DMS 273 treated with DMSO at 0.1 percent for 48 hours (cell line): ENCODE results near the gene ATRAID.

Experiments
- DNase-seq: peaks from one replicate; lab custom pipeline; 2025; lab: John Stamatoyannopoulos, UW

ATRAID gene

GRCh38 chr2:27220091-27220490 is 8.2 kb downstream of the ATRAID start:
- DNase-seq = no peak

DNA sequence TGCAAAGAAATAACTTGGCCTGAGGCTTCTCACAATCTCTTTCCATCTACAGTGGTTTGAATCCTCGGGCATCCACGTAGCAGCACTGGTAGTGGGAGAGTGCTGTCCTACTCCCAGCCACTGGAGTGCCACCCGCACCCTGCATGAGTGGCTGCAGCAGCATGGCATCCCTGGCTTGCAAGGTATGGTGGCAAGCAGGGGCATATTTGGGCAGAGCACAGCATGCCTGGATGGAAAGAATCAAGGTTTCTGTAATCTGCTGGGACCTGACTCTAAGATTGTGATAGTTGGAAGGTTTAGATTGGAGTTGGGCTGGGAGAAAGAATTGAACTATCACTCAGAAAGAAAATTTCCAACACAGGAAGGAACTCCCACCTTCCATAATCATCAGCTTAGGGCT is 9.3 kb downstream of the ATRAID start:
- DNase-seq = no peak

GRCh38 chr2:27222407-27222806 is 10.6 kb downstream of the ATRAID start:
- no peak for DNase-seq

DNA sequence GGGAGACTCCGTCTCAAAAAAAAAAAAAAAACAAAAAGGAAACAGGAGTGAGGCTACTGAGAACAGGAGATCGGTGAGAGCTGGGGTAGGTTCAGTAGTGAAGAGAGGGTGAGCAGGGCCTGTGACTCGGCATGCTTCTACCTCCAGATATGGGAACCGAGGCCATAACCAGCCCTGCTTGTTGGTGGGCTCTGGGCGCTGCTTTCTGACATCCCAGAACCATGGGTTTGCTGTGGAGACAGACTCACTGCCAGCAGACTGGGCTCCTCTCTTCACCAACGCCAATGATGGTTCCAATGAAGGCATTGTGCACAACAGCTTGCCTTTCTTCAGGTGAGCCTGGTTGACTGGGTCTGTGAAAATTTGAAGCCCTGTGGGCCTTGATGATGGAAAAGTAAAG is 11.6 kb downstream of the ATRAID start:
- no peak for DNase-seq

DNA sequence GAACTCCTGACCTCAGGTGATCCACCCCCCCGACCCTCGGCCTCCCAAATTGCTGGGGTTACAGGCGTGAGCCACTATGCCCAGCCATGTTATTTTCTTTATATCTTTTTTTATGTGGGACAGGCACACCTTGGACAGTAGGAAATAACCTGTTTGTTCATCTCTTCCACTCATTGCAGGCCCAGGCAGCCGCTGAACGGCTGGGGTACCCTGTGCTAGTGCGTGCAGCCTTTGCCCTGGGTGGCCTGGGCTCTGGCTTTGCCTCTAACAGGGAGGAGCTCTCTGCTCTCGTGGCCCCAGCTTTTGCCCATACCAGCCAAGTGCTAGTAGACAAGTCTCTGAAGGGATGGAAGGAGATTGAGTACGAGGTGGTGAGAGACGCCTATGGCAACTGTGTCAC is 13.7 kb downstream of the ATRAID start:
- no peak for DNase-seq

DNA sequence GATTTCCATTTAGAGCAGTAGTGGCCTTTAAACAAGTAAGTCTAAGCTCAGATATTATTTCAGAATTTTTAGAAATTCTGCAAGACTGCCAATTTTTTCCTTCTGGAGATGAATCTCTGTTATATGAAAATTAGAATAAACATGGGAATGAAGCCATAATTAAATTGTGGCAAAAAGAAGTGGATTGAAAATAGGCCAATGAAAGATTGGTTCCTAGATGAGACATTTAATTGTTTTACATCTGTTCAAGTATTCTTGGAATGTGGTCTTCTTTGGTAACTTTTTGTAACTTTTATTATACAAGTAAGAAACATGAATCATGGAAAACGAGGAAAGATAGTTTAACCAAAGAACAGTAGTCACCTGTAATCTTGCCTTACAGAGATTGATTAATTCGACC is 15.7 kb downstream of the ATRAID start:
- no peak for DNase-seq

- no peak for DNase-seq
These were observed 20.1 kb downstream of the ATRAID start for GRCh38 chr2:27231921-27232320.

GRCh38 chr2:27233341-27233740 is 21.5 kb downstream of the ATRAID start:
- DNase-seq = no peak

- no peak for DNase-seq
These were observed 24.3 kb downstream of the ATRAID start for GRCh38 chr2:27236136-27236535.

DNA sequence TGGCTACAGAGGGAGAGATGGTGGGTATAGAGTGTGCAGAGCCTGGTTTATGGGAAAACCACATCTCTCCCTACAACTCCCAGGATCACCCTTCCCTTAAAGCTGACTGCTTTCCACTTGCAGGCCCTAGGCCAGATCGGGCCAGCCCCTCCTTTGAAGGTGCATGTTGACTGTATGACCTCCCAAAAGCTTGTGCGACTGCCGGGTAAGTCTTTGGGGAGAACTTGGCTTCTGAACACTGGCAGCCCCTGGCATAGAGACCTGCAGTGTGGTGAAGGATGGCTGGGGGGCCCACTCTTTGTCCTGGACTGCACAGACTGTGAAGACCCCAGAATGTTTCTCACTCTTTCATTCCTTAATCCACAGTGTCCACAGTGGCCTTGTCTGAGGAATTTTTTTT is 24.8 kb downstream of the ATRAID start:
- no peak for DNase-seq

DNA sequence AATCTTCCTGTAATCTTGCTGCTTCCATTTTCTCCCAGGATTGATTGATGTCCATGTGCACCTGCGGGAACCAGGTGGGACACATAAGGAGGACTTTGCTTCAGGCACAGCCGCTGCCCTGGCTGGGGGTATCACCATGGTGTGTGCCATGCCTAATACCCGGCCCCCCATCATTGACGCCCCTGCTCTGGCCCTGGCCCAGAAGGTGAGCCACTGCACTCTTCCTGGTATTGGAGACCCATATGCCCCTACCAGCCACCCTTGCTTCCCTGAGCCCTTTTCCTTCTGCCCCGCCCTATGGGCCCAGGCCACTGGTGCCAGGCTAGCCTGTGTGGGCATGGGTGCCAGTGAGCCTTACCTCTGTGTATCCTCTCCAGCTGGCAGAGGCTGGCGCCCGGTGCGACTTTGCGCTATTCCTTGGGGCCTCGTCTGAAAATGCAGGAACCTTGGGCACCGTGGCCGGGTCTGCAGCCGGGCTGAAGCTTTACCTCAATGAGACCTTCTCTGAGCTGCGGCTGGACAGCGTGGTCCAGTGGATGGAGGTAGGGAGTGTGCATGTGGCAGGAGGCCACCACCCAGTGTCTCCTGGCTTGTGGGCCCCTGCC is 25.6 kb downstream of the ATRAID start:
- DNase-seq = no peak

DNA sequence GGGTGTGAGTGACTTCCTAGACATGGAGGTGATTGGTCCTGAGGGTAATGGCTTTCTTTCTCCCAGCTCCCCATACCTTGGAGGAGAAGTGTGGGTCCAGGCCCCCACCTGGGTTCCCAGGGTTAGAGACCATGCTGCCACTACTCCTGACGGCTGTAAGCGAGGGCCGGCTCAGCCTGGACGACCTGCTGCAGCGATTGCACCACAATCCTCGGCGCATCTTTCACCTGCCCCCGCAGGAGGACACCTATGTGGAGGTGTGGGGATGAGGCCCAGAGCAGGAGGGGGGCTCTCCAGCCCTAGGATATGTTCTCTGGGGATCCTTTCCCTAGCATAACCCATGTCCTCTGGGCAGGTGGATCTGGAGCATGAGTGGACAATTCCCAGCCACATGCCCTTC is 27.1 kb downstream of the ATRAID start:
- DNase-seq = no peak

DNA sequence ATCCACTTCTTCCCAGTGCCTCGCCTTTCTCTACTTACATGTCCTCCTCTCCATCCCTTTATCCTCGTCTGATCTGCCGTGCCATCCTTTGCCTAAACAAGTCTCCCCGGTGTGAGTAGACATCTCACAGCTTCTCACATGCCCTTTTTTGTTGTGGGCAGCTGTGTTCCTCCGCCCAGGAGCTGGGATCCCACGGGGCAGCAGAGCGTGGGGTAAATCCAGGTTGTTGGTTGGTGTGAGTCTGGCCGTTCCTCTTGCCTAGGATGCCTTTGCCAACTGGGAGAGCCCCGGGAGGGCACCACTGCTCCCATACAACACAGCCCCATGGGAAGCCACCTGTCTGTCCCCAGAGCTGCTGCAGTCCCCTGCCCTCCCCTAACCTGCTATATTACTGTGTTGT is 28.6 kb downstream of the ATRAID start:
- no peak for DNase-seq

- no peak for DNase-seq
These were observed 30.1 kb downstream of the ATRAID start for GRCh38 chr2:27241761-27242613.

DNA sequence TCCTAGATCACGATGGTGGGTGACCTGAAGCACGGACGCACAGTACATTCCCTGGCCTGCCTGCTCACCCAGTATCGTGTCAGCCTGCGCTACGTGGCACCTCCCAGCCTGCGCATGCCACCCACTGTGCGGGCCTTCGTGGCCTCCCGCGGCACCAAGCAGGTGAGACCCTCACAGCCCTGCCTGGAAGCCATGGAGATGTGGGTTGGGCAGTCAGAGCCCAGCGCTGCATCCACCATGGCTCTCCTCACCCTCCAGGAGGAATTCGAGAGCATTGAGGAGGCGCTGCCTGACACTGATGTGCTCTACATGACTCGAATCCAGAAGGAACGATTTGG is 30.7 kb downstream of the ATRAID start:
- DNase-seq = no peak

DNA sequence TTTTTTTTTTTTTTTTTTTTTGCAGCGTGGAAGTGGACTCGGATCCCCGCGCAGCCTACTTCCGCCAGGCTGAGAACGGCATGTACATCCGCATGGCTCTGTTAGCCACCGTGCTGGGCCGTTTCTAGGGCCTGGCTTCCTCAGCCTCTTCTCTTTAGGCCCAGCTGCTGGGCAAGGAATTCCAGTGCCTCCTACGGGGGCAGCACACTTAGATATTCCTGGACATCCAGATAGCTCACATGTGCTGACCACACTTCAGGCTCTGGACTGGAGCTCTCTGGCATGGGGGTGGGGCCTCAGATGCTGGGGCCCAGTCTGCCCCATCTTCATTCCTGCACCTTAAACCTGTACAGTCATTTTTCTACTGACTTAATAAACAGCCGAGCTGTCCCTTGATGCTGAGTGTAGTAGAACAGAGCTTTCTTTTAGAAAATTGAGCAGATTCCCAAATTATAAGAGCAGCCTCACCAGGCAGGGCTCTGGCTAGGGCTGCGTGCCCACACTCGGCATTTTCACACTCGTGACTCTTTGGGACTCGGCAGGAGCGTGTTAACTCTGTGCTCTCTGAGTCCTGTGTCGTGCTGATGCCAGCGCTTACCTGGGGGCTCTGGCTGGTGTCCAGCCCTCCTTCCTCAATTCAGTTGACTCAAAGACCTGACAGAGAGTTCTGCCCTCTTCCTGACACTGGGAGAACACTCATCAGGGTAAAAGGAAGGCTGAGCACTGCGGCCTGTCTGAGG is 31.7 kb downstream of the ATRAID start:
- no peak for DNase-seq

DNA sequence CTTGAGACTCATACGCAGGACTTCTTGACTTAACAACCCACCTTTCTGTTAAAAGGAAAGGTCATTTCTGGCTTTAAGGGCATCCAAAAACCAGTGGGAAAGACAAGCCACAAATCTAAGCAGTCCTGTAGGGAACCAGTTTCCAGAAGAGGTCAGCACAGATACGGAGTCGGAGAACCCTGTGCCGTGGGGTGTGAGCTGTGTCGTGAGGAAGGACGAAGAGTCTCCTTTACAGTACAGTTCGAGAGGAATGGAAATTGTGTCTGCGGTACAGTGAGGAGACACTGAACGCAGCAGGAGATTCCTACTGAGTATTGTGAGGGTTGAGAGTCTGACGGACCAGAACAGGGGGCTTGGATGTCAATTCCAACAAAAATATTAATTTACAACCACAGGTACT is 33.3 kb downstream of the ATRAID start:
- no peak for DNase-seq

- no peak for DNase-seq
These were observed 33.8 kb downstream of the ATRAID start for GRCh38 chr2:27245626-27246025.

- no peak for DNase-seq
These were observed 36.1 kb downstream of the ATRAID start for GRCh38 chr2:27247893-27248292.

- no peak for DNase-seq
These were observed 37.5 kb downstream of the ATRAID start for GRCh38 chr2:27249159-27249890.

GRCh38 chr2:27249891-27250651 is 38.2 kb downstream of the ATRAID start:
- DNase-seq = peak; percentile 21
